ENCODE measurements around the gene ECPAS. TPM values are rescaled to one million over a fixed set of nuclear protein-coding genes. Genes with fewer than 3 reads are reported as not detected.
"Not testable (repeated sequence)": the region's sequence is repeated elsewhere in the genome, so short reads cannot be mapped to it uniquely, and the experiment has no call there.

ECPAS gene
- total RNA-seq, 2 donors from 2014 or later, result 72.7 to 115 TPM

- Histone ChIP-seq H3K27me3 (replicated peaks; ENCODE audit: insufficient read depth) (no peaks in the 10 kb centered on the region), H3K36me3 (peaks cover 59% of the 10 kb centered on the region), H3K4me3 (no peak overlapping the region), H3K4me1 (ENCODE audit: control insufficient read depth in 1 of 2, low read depth in 2 of 2) (no peaks in the 10 kb centered on the region), H3K9me3 (no peaks in the 10 kb centered on the region), H3K27ac (no peak overlapping the region)
- ATAC-seq (ENCODE audit: insufficient number of reproducible peaks, low FRiP score, low read depth), result no peak
- TF ChIP-seq CTCF (IDR thresholded peaks at IDR 0.05), result no peak
- DNase-seq (ENCODE audit: low spot score), result no peak
Observed at GRCh38 chr9:111413996-111414395, 70.2 kb downstream of the ECPAS start.

GRCh38 chr9:111412280-111412679 lies 71.9 kb downstream of the ECPAS start:
- Histone ChIP-seq H3K27ac (no peak overlapping the region), H3K4me1 (ENCODE audit: control insufficient read depth in 1 of 2, low read depth in 2 of 2) (no peaks in the 10 kb centered on the region), H3K36me3 (peaks cover 69% of the 10 kb centered on the region), H3K27me3 (replicated peaks; ENCODE audit: insufficient read depth) (no peaks in the 10 kb centered on the region), H3K9me3 (no peaks in the 10 kb centered on the region), H3K4me3 (no peak overlapping the region)
- no peak for TF ChIP-seq CTCF (IDR thresholded peaks at IDR 0.05)
- ATAC-seq (ENCODE audit: insufficient number of reproducible peaks, low FRiP score, low read depth) (no peak), DNase-seq (ENCODE audit: low spot score) (no peak)

GRCh38 chr9:111411266-111411665 lies 72.9 kb downstream of the ECPAS start:
- DNase-seq (ENCODE audit: low spot score), result no peak
- Histone ChIP-seq H3K27me3 (replicated peaks; ENCODE audit: insufficient read depth) (no peaks in the 10 kb centered on the region), H3K9me3 (no peaks in the 10 kb centered on the region), H3K4me3 (no peak overlapping the region), H3K4me1 (ENCODE audit: control insufficient read depth in 1 of 2, low read depth in 2 of 2) (no peaks in the 10 kb centered on the region), H3K27ac (no peak overlapping the region), H3K36me3 (peaks cover 62% of the 10 kb centered on the region)
- no peak for ATAC-seq (ENCODE audit: insufficient number of reproducible peaks, low FRiP score, low read depth)
- no peak for TF ChIP-seq CTCF (IDR thresholded peaks at IDR 0.05)

GRCh38 chr9:111407813-111408212 lies 76.4 kb downstream of the ECPAS start:
- no peak for TF ChIP-seq CTCF (IDR thresholded peaks at IDR 0.05)
- no peaks in the 10 kb centered on the region for H3K4me1 ChIP-seq (ENCODE audit: control insufficient read depth in 1 of 2, low read depth in 2 of 2)
- H3K27me3 ChIP-seq (replicated peaks; ENCODE audit: insufficient read depth), result no peaks in the 10 kb centered on the region
- DNase-seq (ENCODE audit: low spot score) (no peak), ATAC-seq (ENCODE audit: insufficient number of reproducible peaks, low FRiP score, low read depth) (no peak)
- peaks cover 46% of the 10 kb centered on the region for H3K36me3 ChIP-seq
- no peak overlapping the region for H3K4me3 ChIP-seq
- H3K9me3 ChIP-seq, result no peaks in the 10 kb centered on the region
- no peak overlapping the region for H3K27ac ChIP-seq

- Histone ChIP-seq H3K27me3 (replicated peaks; ENCODE audit: insufficient read depth) (no peaks in the 10 kb centered on the region), H3K36me3 (peaks cover 50% of the 10 kb centered on the region)
- TF ChIP-seq CTCF (IDR thresholded peaks at IDR 0.05), result no peak
Observed at GRCh38 chr9:111405701-111406100, 78.5 kb downstream of the ECPAS start.

GRCh38 chr9:111401486-111401885 lies 82.7 kb downstream of the ECPAS start:
- not testable (repeated sequence) for H3K27me3 ChIP-seq (replicated peaks; ENCODE audit: insufficient read depth); ATAC-seq (ENCODE audit: insufficient number of reproducible peaks, low FRiP score, low read depth); H3K4me3 ChIP-seq; DNase-seq (ENCODE audit: low spot score); H3K27ac ChIP-seq; H3K4me1 ChIP-seq (ENCODE audit: control insufficient read depth in 1 of 2, low read depth in 2 of 2)
- Histone ChIP-seq H3K9me3 (peaks cover 13% of the 10 kb centered on the region), H3K36me3 (peaks cover 42% of the 10 kb centered on the region)

More at GRCh38 chr9:111405701-111406100, 78.5 kb downstream of the ECPAS start:
- Histone ChIP-seq H3K9me3 (peaks cover 11% of the 10 kb centered on the region), H3K4me3 (no peak overlapping the region), H3K27ac (no peak overlapping the region), H3K4me1 (ENCODE audit: control insufficient read depth in 1 of 2, low read depth in 2 of 2) (no peaks in the 10 kb centered on the region)
- DNase-seq (ENCODE audit: low spot score) (no peak), ATAC-seq (ENCODE audit: insufficient number of reproducible peaks, low FRiP score, low read depth) (no peak)
